Gastrocnemius medialis (tissue), 4 donors: ENCODE measurements around the gene MRPL43. TPM values are rescaled to one million over a fixed set of nuclear protein-coding genes. Genes with fewer than 3 reads are reported as not detected.

Experiments used
- ATAC-seq, 2 donors: fragments of 150-250 bp; one replicate each; pipeline ENCODE4 v1.9.1; 2016
- DNase-seq, 2 donors: peaks; one replicate each; pipeline ENCODE4 v3.0.0-alpha.2; 2019
- H3K27ac ChIP-seq, 4 donors: fragments of 200-600 bp; sonication (generic); 1 replicate in 1 of 4; 2 replicates in 3 of 4; pipeline ENCODE4 v1.5.1; 2016 to 2018; ENCODE audit warnings: mild to moderate bottlenecking in 2 of 4, moderate library complexity in 1 of 4
- H3K27me3 ChIP-seq, 3 donors: fragments of 200-600 bp; sonication (generic) in 2 of 3; 1 replicate in 1 of 3; 2 replicates in 2 of 3; pipeline versions ENCODE4 v1.5.1 to v1.6.0; 2016 to 2019; ENCODE audit warnings: mild to moderate bottlenecking in 1 of 3, moderate library complexity in 1 of 3
- H3K36me3 ChIP-seq, 2 donors: fragments of 200-600 bp; sonication (generic) in 1 of 2; one replicate each; pipeline ENCODE4 v1.5.1; 2017 to 2018
- H3K4me1 ChIP-seq, 2 donors: fragments of 200-600 bp; sonication (generic) in 1 of 2; one replicate each; pipeline ENCODE4 v1.5.1; 2016 to 2017; ENCODE audit warnings: mild to moderate bottlenecking in 2 of 2
- H3K4me3 ChIP-seq, 4 donors: fragments of 200-600 bp; sonication (generic) in 3 of 4; 1 replicate in 1 of 4; 2 replicates in 3 of 4; pipeline ENCODE4 v1.5.1; 2016 to 2019; ENCODE audit warnings: mild to moderate bottlenecking in 2 of 4
- H3K9me3 ChIP-seq, 3 donors: fragments of 200-600 bp; sonication (generic) in 2 of 3; 1 replicate in 1 of 3; 2 replicates in 2 of 3; pipeline ENCODE4 v1.5.1; 2016 to 2019
- POLR2A ChIP-seq, 2 donors: fragments of 450-650 bp; IDR thresholded peaks; one replicate each; pipeline ENCODE4 v1.6.1; 2017; ENCODE audit warnings: antibody characterized with exemption in 2 of 2, mild to moderate bottlenecking in 2 of 2, moderate library complexity in 2 of 2
- in situ Hi-C, 4 donors: fragments of 200-750 bp; cut with MboI; loops; one replicate each; pipeline versions ENCODE4 v1.15.0 to v1.8.0; 2017; ENCODE audit warnings: low sequenced_read_pairs in 4 of 4
- intact Hi-C: fragments of 100-400 bp; cut with DNase I; formaldehyde crosslinking; loops from one replicate; pipeline ENCODE4 v1.15.1; 2023; ENCODE audit warnings: low total_unique reads
- total RNA-seq, 4 donors: library from RNA; depleted of rRNA; stranded (reverse); fragments of >200 nt; gene quantifications; one replicate each; pipeline versions ENCODE4 v1.1.0 to v1.2.3, GENCODE V29; 2016
- TF ChIP-seq, protein P1 (sequence below), 5 experiments: fragments of 450-650 bp in 3 of 5; fragments of 200-600 bp in 2 of 5; sonication (generic) in 2 of 5; IDR thresholded peaks in 4 of 5; conservative IDR thresholded peaks in 1 of 5; 1 replicate in 4 of 5; 2 replicates in 1 of 5; pipeline ENCODE4 v1.5.1; 2016 to 2019; ENCODE audit warnings: antibody characterized with exemption in 5 of 5, mild to moderate bottlenecking in 3 of 5, moderate library complexity in 3 of 5

Gene MRPL43
- total RNA-seq, 4 donors from 2014 or later, result 83.3 to 129 (median 92.5) TPM

DNA sequence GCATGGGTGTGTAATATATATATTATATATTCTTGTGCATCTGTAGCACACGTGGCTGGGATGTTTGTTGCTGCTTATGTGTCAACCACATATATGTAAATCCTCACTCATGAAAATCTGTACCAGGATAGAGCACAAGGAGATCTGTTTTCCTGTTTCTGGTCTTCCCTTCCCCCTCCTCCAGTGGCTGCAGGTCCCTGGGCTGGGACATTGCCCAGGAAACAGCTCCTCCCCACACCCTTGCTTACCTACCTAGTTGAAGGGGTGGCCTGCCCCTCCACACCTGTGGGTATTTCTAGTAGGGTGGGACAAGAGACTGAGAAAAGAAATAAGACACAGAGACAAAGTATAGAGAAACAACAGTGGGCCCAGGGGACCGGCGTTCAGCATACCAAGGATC is 46.0 kb upstream of the MRPL43 start:
- Histone ChIP-seq H3K4me3 (no peak overlapping the region), H3K27me3 (no peaks in the 10 kb centered on the region), H3K27ac (peak overlapping the region; percentile 84 to 91 (median 88)), H3K36me3 (peaks cover 0 to 18% of the 10 kb centered on the region in 2 donors), H3K4me1 (peaks cover 7 to 16% of the 10 kb centered on the region in 2 donors), H3K9me3 (no peaks in the 10 kb centered on the region)
- TF ChIP-seq POLR2A (IDR thresholded peaks at IDR 0.05), result no peak
- TF ChIP-seq, protein P1, sequence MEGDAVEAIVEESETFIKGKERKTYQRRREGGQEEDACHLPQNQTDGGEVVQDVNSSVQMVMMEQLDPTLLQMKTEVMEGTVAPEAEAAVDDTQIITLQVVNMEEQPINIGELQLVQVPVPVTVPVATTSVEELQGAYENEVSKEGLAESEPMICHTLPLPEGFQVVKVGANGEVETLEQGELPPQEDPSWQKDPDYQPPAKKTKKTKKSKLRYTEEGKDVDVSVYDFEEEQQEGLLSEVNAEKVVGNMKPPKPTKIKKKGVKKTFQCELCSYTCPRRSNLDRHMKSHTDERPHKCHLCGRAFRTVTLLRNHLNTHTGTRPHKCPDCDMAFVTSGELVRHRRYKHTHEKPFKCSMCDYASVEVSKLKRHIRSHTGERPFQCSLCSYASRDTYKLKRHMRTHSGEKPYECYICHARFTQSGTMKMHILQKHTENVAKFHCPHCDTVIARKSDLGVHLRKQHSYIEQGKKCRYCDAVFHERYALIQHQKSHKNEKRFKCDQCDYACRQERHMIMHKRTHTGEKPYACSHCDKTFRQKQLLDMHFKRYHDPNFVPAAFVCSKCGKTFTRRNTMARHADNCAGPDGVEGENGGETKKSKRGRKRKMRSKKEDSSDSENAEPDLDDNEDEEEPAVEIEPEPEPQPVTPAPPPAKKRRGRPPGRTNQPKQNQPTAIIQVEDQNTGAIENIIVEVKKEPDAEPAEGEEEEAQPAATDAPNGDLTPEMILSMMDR (IDR thresholded peaks at IDR 0.05 in 4 of 5, conservative IDR thresholded peaks at IDR 0.05 in 1 of 5), result no peak
- in situ Hi-C loops (no loop called here), intact Hi-C loops (loop anchor here (5.0 kb wide), 1 partner anchor 34 kb away; no protein-coding TSS in a partner anchor)
- DNase-seq (no peak), ATAC-seq (no peak)

DNA sequence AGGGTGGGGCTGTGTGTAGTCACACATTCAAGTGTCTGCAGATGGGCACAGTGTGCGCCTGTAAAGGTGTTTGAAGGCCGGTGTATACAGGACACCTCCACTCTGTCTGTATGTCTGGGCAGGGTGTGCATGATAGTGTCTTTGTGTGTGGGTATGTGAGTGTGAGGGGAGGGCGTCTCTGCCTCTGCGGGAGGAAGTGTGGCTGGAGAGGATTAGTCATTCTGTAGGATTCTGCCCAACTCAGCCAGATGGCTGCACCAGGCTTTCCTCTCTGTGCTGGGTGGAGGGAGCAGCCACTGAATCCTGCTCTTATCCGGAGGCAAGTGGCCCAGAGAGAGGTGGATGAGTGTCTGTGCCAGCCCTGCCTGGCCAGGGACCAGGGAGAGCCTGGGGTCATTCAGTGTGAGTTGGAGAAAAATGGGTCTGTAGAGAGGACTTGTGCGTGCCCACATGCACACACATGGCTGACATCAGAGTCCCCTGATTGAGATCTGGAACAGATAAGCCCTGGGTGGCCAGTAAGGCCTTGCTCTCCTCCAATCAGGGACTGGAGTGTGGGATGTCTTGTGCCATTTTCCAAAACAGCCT is 45.4 kb upstream of the MRPL43 start:
- TF ChIP-seq, protein P1 (IDR thresholded peaks at IDR 0.05 in 4 of 5, conservative IDR thresholded peaks at IDR 0.05 in 1 of 5), result no peak
- no peak for TF ChIP-seq POLR2A (IDR thresholded peaks at IDR 0.05)
- peak overlapping the region; percentile 52 to 92 (median 81) for H3K4me3 ChIP-seq
- H3K36me3 ChIP-seq, result peaks cover 0 to 14% of the 10 kb centered on the region in 2 donors
- intact Hi-C loops, result loop anchor here (5.0 kb wide), 1 partner anchor 35 kb away; no protein-coding TSS in a partner anchor
- no peaks in the 10 kb centered on the region for H3K27me3 ChIP-seq
- DNase-seq (no peak), ATAC-seq (peak; percentile 31 to 38)
- no peaks in the 10 kb centered on the region for H3K9me3 ChIP-seq
- in situ Hi-C loops, result no loop called here
- H3K4me1 ChIP-seq, result peaks cover 7 to 16% of the 10 kb centered on the region in 2 donors
- peak overlapping the region; percentile 84 to 91 (median 88) for H3K27ac ChIP-seq

DNA sequence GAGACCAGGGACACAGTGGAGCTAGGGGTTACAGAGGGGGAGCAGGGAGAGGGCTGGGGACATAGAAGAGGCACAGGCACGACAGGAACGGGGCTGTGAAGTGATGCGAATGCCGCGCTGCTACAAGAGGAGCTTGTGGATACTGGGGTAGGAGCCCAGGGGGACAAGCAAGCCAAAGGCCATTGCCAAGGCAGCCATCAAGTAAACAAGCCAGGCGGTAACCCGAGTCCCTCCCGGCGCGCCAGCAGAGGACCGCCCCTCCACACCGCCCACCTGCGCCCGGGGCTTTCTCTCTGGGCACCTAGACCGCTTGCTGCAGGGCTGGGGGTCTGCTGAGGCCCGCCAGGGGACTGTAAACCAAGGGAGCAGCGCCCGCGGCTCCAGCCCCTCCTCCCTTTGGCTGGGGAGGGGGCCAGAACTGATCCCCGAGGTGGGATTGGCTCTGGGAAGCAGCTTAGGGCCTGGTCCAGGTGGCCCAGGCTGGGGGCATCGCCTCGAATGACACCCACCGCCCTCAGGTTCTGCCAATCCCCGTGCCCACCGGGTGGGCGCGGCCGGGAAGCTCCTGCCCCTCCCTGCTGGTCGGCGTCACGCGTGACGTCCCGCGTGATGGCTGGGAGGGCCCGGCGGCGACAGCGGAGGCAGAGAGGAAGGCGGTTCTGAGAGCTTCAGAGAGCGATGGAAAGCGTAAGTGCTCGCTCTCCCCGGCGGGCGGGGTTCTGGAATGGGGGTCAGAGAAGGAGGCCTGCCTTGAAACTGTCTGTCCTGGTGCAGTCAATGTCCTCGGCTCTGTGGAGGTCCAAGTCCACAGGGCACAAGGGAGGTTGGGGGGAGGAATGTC is 44.7 kb upstream of the MRPL43 start:
- ATAC-seq, result peak; percentile 31 to 58

DNA sequence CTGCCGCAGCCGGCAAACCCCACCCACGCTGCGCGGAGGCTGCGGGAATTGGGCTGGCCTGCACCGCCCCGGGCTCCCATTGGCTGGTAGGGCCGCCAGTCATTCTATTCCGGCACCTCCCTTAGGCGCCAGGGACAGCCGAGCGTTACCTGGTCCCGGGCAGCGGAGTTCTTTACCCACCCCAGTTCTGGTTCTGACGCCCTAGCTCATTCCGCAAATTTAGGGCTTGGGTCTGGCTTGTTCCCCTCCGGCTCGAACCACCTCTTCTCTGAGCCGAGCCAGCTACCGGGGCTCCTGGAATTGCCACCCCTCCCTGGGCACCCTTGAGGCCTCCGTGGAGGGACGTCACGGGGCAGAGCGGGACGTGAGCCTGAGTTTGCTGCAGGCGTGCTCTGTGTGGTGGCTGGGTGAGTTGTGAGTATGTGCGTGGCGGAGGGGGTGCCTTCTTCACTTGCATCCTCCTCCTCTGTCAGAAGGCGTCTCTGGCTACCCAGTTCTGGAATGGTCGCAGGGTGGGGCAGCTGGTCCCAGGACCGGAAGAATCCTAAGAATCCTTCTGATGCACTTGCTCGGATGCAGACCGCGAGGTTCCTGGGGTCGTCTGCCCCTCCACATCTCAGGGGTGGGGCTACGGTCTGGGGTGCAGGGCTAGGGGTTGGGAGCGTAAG is 44.0 kb upstream of the MRPL43 start, which contains the start of the genes PDZD7 and SFXN3:
PDZD7 (minus strand) TSS at position 2 of the 668 bp plus-strand sequence. CDS start 910 bp downstream, outside the sequence.
SFXN3 (plus strand) TSS at position 107 of the 668 bp plus-strand sequence. CDS start 3,461 bp downstream, outside the sequence.
- Histone ChIP-seq H3K36me3 (peaks cover 0 to 4% of the 10 kb centered on the region in 2 donors), H3K27me3 (no peaks in the 10 kb centered on the region), H3K9me3 (no peaks in the 10 kb centered on the region), H3K27ac (peak within 1 kb of the TSS; percentile 84 to 91 (median 88)), H3K4me3 (peak within 1 kb of the TSS; percentile 52 to 92 (median 81)), H3K4me1 (peaks cover 7 to 16% of the 10 kb centered on the region in 2 donors)
- peak; percentile 86 to 91 for ATAC-seq
- in situ Hi-C loops, result no loop called here
- DNase-seq, result peak; percentile 93 to 94
- intact Hi-C loops, result loop anchor here (5.0 kb wide), 1 partner anchor 36 kb away; no protein-coding TSS in a partner anchor
- peak; percentile 48 to 66 for TF ChIP-seq POLR2A (IDR thresholded peaks at IDR 0.05)
- TF ChIP-seq, protein P1 (IDR thresholded peaks at IDR 0.05 in 4 of 5, conservative IDR thresholded peaks at IDR 0.05 in 1 of 5), result no peak

More for the DNA sequence above, 44.7 kb upstream of the MRPL43 start:
- DNase-seq, result peak; percentile 46 to 61
- Histone ChIP-seq H3K4me3 (peak overlapping the region; percentile 52 to 92 (median 81)), H3K9me3 (no peaks in the 10 kb centered on the region), H3K27ac (peak overlapping the region; percentile 84 to 91 (median 88)), H3K36me3 (peaks cover 0 to 8% of the 10 kb centered on the region in 2 donors), H3K27me3 (no peaks in the 10 kb centered on the region), H3K4me1 (peaks cover 7 to 16% of the 10 kb centered on the region in 2 donors)
- intact Hi-C loops, result loop anchor here (5.0 kb wide), 1 partner anchor 35 kb away; no protein-coding TSS in a partner anchor
- in situ Hi-C loops, result no loop called here
- TF ChIP-seq POLR2A (IDR thresholded peaks at IDR 0.05), result peak; percentile 46 to 61
- TF ChIP-seq, protein P1 (IDR thresholded peaks at IDR 0.05 in 4 of 5, conservative IDR thresholded peaks at IDR 0.05 in 1 of 5), result no peak
